HG02981 (cell line): ENCODE data around the gene RELN.

Source experiments
- ATAC-seq: cut with Tn5 transposase; IDR thresholded peaks from one replicate; pipeline ENCODE4 v1.9.1; 2021; ENCODE audit warnings: mild to moderate bottlenecking, moderate library complexity; ENCODE audit not compliant: unreplicated experiment

The RELN gene

GRCh38 chr7:103990991-103991390 is 1.5 kb upstream of the RELN start:
- ATAC-seq = no peak

GRCh38 chr7:103989785-103990767 is 618 bp upstream of the RELN start:
- no peak for ATAC-seq

GRCh38 chr7:103988468-103989199 is 824 bp downstream of the RELN start:
- no peak for ATAC-seq

GRCh38 chr7:103987451-103987850 is 2.0 kb downstream of the RELN start:
- ATAC-seq = no peak

GRCh38 chr7:103985565-103986126 is 3.8 kb downstream of the RELN start:
- ATAC-seq = no peak

- ATAC-seq = no peak
These were observed 5.4 kb downstream of the RELN start for GRCh38 chr7:103984050-103984449.

GRCh38 chr7:103983201-103983977 is 6.1 kb downstream of the RELN start:
- no peak for ATAC-seq

- no peak for ATAC-seq
These were observed 8.4 kb downstream of the RELN start for GRCh38 chr7:103981003-103981423.

- ATAC-seq = no peak
These were observed 16.6 kb downstream of the RELN start for GRCh38 chr7:103972779-103973434.

- no peak for ATAC-seq
These were observed 22.1 kb downstream of the RELN start for GRCh38 chr7:103967401-103967800.

GRCh38 chr7:103966593-103967277 is 22.7 kb downstream of the RELN start:
- no peak for ATAC-seq

GRCh38 chr7:103964269-103964668 is 25.2 kb downstream of the RELN start:
- no peak for ATAC-seq

GRCh38 chr7:103962070-103962469 is 27.4 kb downstream of the RELN start:
- no peak for ATAC-seq

GRCh38 chr7:103958284-103958818 is 31.1 kb downstream of the RELN start:
- ATAC-seq = no peak

- ATAC-seq = no peak
These were observed 33.5 kb downstream of the RELN start for GRCh38 chr7:103955985-103956384.

GRCh38 chr7:103952408-103952807 is 37.0 kb downstream of the RELN start:
- no peak for ATAC-seq

GRCh38 chr7:103951311-103951710 is 38.1 kb downstream of the RELN start:
- no peak for ATAC-seq

GRCh38 chr7:103949374-103949773 is 40.1 kb downstream of the RELN start:
- ATAC-seq = no peak

- no peak for ATAC-seq
These were observed 42.3 kb downstream of the RELN start for GRCh38 chr7:103947026-103947655.
